HG03097 (cell line): ENCODE measurements around the gene DNAH1.

ENCODE experiments used
- ATAC-seq: cut with Tn5 transposase; IDR thresholded peaks from one replicate; pipeline ENCODE4 v1.9.1; 2021; ENCODE audit not compliant: unreplicated experiment, low FRiP score

The DNAH1 gene

GRCh38 chr3:52310861-52311575 lies 5.1 kb upstream of the DNAH1 start:
- no peak for ATAC-seq

- ATAC-seq, result no peak
These were observed 4.5 kb upstream of the DNAH1 start for GRCh38 chr3:52311576-52312119.

DNA sequence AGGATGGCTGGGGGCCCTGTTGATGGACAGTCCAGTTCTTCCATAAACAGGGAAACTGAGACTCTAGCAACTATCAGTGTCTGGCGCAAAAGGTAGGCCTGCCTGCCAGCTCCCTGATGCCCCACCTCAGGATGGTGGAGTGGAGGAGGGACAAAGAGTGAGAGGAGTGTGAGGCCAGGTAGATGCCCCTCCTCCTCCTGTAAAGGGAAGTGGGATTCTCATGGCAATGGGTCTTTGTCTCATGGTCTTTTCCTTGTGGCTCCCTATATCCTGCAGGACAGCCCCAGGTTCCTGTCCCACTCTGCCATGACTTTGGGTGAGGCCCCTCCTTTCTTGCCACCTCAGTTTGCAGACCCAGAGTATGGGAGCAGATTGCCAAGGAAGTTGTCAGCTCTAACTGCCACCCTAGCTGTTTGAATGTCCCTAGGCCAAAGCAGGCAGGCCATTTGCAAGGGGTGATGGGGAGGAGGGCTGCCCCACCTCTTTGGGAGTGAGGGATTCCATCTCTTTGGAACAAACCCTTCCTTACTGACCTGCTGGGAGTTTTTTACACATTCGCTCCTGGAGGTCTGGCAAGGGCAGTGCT lies 2.8 kb upstream of the DNAH1 start:
- no peak for ATAC-seq

DNA sequence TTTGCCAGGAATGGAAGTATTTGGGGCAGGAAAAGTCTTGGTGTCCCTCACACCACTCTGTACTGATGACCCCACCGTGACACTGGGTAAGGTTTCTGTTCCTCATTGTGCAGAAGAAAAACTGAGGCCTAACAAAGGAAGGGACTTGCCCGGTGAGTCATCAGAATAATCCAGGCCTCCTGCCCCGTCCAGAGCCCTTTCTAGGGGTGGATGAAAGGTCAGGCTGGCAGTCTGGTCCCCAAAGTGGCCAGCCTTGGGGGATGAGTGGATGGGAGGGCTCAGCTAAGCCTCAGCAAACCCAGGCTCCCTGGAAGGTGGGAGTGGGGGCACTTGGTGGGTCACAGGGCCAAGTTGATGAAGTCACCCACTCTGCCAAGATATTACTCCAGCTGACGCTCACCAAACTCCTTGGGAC lies 2.3 kb upstream of the DNAH1 start:
- peak; percentile 79 for ATAC-seq

GRCh38 chr3:52314489-52314888 lies 1.6 kb upstream of the DNAH1 start:
- ATAC-seq, result no peak

DNA sequence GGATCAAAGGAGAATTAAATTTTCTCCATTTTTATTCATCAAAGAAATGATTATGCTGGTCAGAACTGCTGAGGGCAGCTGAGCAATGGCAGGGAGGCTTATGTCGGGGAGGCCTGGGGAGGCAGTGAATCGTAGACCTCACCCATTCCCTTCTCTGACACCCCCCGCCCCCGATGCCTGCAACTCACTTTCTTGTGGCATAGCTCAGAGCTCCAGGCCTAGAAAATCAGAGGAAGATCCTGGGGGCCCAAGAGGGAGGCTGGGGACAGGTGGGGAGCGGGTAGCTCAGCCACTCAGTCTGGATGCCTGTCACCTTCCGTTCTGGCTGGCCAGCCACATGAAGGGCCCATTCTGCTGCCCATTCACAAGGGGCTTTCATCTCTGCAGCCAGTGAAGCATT lies 1.1 kb upstream of the DNAH1 start:
- no peak for ATAC-seq

DNA sequence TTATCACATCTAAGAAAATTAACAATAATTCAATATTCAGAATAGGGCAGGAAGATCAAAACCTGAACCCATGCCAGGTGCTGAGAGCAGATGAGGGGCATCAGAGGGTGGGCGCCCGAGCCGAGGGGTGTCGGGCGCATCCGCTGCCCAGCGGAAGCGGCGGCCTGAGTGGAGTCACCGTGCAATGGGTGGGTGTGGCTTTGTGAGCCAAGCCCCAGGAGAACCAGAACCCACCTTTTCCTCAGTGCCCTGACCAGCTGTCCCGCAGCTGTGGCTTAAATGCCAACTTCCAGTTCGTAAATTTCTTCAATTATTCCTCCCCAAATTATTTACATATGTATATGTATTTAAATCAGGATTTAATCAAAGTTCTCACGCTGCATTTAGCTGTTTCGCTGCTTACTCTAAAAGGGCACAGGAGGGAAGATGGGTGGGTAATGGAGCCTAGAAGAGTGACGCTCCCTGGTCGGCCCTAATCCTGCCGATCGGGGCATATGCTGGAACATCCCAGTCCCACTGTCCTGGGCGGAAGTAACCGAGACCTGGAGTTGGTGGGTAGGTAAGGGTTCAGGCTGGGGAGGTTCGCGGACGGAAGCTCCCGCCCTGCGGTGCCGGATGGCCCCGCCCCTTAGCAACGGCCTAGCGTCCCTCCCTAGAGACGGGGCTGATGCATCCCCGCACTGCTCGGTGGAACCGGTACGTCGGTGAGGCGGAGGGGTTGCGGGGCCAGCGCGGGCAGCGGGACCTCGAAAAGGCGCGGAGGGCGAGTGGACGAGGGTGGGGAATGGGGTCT lies 1.3 kb downstream of the DNAH1 start:
- no peak for ATAC-seq

DNA sequence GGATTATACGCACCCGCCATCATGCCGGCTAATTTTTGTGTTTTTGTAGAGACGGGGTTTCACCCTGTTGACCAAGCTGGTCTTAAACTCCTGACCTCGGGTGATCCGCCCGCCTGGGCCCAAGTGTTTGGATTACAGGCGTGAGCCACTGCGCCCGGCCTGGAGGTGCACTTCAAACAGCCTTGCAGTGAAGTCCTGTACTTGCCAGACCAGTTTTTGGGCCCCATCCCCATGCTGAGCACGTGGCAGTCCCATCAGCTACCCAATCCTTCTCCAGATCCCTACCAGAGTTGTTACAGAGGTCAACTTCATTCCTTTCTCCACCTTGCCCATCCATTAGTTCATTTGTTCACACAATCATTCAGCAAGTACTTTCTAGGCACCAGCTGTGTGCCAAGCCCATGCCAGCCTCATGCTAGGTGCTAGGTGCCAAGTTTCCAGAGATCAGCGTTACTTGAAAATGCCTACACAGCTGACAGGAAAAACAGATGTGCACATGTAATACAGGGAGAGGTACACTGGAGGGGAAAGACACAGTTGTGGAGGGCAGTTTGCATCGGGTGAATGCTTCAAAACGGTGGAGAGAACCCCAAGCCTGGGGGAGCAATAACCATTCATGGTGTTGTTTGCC lies 2.2 kb downstream of the DNAH1 start:
- no peak for ATAC-seq

GRCh38 chr3:52319921-52320595 lies 3.9 kb downstream of the DNAH1 start:
- no peak for ATAC-seq

DNA sequence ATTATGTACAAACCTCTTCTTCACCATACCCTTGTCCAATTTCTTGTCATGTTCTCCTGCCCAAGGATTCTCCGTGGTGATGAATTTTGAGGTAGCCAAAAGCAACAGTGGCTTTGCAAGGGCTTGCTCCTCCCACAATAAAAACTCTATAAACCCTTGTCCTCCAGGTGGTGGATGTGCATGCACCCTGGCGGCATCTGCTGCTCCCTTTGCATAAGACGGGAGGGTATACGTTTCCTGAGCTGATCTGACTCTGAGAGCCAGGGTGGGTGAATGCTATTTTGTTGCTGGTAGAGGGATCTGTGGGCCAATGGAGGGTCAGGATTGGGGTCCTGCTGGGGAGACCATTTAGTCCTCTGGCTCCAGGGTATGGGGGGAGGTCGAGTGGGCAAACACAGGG lies 5.4 kb downstream of the DNAH1 start:
- no peak for ATAC-seq

GRCh38 chr3:52322466-52322865 lies 6.3 kb downstream of the DNAH1 start:
- no peak for ATAC-seq

DNA sequence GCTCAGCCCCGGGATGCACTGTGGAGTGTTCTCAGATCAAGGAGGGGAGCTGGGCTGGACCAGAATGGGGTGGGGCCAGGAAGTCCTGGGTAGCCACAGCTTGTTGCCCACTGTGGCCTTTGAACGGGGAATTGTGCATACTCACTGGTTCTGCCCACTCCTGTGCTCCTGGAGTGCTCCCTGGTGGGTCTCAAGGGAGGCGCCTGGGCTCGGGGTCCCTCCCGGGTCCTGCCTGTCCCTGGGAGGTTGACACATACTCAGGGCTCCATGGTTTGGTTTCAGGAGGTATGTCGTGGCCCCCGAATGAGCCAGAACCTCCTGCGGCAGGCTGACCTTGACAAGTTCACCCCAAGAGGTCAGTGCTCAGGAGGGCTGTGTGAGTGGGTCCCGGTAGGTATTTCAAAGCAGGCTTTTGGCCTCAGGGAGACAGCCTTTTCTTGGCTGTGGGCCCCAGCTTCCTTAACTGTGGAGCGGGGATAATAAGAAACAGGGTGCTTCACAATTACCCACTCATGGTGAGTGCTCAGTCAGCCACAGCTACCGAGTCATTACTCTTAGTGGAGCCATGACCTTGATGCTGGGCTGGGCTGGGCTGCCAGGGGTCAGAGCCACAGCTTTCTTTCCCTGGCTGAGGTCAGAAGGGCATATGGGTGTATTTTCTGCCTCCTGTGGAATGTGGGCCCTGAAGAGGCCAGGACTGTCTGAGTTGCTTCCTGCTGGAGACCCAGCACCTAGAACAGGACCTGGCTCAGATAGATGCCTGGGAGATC lies 7.6 kb downstream of the DNAH1 start:
- ATAC-seq, result no peak

DNA sequence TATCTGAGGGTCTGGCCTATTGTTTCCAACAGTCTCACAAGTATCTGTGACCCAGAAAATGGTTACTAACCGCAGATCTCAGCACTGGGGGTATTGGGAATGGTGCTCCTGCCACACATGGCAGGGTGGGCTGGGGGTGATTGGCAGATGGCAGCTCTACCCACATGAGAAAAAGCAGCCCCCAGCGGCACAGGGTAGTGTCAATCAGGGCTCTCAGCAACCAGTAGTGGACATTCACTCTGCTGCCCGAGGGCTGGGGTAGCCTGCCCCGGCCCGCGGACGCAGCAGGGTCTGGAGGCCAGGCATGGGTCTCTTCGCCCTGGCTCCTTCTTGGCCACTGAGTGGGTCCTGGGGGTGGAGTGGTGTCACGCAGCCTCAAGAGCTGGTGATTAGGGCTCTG lies 8.6 kb downstream of the DNAH1 start:
- no peak for ATAC-seq

DNA sequence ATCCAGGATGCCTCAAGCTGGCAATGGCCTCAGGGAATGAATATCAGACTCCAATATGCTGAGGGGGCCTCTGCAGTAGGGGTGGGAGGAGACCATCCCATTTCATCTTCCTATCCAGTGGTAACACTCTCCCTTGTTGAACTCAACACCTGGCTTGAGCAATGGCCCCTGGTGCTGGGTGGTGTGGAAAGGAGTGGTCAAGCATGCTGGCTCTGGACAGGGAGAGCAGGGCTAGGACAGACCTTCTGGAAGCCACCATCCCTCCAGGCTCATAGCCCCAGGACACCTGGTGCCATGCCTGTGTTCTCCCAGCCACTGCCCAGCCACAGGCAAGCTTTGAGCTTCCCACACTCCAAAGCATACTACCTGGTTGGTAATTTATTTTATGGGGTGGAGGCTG lies 9.6 kb downstream of the DNAH1 start:
- no peak for ATAC-seq

DNA sequence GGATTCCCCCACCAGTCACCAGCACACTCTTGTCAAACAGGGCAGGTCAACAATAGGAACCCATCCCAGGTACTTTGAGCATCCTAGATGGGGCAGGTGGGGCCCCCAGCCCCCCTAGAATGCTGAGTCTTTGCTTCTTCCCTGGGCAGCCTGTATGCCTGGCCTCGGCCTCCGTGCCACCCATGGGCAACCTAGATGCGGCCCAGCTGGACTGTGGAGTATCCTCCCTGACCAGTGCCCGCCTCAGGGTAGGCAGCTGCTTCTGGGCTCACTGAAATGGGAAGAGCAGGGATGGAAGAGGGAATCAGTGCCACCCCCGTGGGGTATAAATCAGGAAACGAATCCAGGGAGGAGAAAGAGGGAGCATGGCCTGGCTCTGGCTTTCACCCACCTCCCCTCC lies 10.9 kb downstream of the DNAH1 start:
- no peak for ATAC-seq

DNA sequence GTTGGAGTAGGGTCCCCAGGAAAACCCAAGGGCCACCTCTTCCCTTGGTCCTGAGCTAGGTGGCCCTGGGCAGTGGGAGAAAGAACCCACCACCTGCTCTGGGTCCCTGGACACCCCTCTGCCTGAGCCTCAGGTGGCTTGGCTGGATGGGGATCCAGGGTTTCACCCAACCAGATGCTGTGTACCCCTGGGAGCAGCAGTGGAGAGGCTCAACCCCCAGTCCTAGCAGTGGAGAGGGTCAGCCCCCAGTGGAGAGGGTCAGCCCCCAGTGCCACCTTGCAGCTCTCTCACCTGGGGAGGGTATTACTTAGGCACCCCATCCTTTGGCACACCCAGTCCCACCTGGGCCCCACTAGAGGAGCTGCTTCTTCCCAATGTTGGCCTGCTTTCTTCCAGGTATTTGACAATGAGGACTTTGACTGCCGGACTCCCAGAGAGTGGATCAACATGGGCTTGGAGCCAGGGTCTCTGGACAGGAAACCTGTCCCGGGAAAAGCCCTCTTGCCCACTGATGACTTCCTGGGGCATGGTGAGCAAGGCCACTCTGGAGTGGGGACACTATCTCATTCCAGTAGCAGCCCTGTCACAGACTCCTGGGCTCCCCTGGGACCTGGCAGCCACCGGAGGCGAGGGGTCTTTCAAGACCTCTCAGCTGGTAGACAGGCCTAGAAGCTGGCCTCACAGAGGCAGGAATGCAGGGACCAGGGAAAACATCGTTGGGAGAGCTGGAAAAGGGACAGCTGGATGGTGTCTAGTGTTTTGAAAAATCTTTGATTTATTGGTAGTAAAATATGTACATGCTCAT lies 11.6 kb downstream of the DNAH1 start:
- ATAC-seq, result no peak

DNA sequence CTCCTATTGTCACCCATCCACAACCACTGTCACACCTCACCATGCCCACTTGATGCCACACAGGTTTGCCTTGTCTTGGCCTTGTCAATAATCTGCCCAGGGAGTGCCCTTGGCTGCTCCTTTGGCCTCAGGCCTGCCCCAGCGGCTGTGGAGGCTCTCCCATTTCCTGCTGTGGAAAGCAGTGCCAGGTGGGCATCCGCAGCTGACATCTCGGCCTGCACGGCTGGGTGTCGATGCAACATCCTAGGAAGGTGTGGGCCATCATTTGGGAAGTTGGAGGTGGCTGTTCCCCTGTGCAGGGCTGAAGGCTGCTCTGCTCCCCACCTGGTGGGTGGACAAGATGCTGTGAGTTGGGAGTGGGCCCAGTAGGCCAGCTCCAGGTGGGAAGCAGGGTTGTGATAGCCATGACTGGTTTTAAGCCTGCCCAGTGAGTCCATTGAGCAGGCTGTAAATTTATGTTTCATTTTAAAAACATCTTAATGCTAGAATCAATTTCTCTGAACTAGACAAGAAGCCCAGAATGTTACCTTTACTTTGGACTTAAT lies 12.5 kb downstream of the DNAH1 start:
- no peak for ATAC-seq

DNA sequence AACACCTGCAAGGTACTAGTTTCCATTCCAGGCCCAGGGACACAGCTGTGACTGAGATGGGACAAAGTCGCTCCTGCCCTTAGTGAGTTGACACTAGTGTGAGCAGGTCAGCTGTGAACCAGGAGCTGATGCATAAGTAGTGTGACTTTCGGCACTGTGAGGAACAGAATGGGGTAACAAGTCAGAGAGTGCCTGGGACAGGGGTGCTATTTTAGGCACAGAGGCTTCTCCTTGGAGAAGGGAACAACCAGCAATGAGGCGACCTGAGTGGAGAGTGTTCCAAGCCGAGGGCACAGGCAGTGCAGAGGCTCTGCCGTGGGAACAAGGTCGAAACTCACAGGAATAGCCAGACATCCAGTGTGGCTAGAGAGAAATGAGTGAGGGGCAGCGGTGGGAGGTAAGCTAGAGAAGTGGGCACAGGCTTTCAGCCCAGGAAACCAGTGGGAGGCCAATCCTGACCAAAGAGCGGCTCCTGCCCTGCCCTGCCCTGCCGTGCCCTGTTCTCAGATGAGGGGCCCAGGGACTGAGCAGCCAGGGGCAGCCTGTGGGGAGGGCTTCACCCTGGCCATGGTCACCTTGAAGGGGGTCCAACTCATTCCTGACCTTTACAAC lies 14.2 kb downstream of the DNAH1 start:
- ATAC-seq, result no peak
